IMR-90 (cell line): ENCODE results near the gene NFKB1. TPM values are rescaled to one million over a fixed set of nuclear protein-coding genes. Genes with fewer than 3 reads are reported as not detected.

ENCODE experiments used
- ATAC-seq: fragments of 200-7000 bp; cut with Tn5 transposase; 2 replicates; pipeline ENCODE4 v1.9.1; 2020; ENCODE audit warnings: low read depth, mild to moderate bottlenecking, moderate library complexity
- BruUV-seq: library from RNA; stranded (reverse); fragments of 400-500 nt; replicated peaks from 2 replicates; lab custom pipeline; 2021; lab: Mats Ljungman, UMichigan
- CTCF ChIA-PET: fragments of 300-600 bp; formaldehyde crosslinking; extraction: SDS; loops from one replicate; lab custom pipeline; 2021; ENCODE audit warnings: antibody characterized with exemption; lab: Yijun Ruan, JAX
- POLR2A ChIA-PET: fragments of 300-600 bp; sonication (Branson Sonifier 250); formaldehyde crosslinking; loops from one replicate; lab custom pipeline; 2022; ENCODE audit warnings: antibody characterized with exemption; ENCODE audit not compliant: unreplicated experiment; lab: Charles Lee
- DNase-seq: peaks from one replicate; pipeline ENCODE4 v3.0.0; 2013
- H2AFZ ChIP-seq: replicated peaks from 2 replicates; pipeline ENCODE3; 2013; ENCODE audit warnings: low read length, mild to moderate bottlenecking; ENCODE audit not compliant: poor library complexity
- H2AK5ac ChIP-seq: 2 replicates; pipeline ENCODE4 v1.6.1; 2013; ENCODE audit warnings: low read depth, low read length, inconsistent platforms
- H2AK9ac ChIP-seq: replicated peaks from 2 replicates; pipeline ENCODE3; 2013; ENCODE audit warnings: mild to moderate bottlenecking, low read depth, low read length, moderate library complexity; ENCODE audit not compliant: poor library complexity
- H2BK120ac ChIP-seq: 2 replicates; pipeline ENCODE4 v1.6.1; 2013; ENCODE audit warnings: low read depth, low read length, inconsistent platforms
- H2BK15ac ChIP-seq: 3 replicates; pipeline ENCODE4 v1.6.1; 2013; ENCODE audit warnings: low read depth, low read length, inconsistent platforms
- H2BK20ac ChIP-seq: 2 replicates; pipeline ENCODE4 v1.6.1; 2013; ENCODE audit warnings: low read depth, mild to moderate bottlenecking, inconsistent platforms, low read length, moderate library complexity
- H2BK5ac ChIP-seq: 2 replicates; pipeline ENCODE4 v1.6.1; 2013; ENCODE audit warnings: mild to moderate bottlenecking, low read depth, low read length, inconsistent platforms; ENCODE audit not compliant: poor library complexity, severe bottlenecking
- H3K14ac ChIP-seq: replicated peaks from 2 replicates; pipeline ENCODE4 v1.6.1; 2013; ENCODE audit warnings: low read depth, low read length, inconsistent platforms
- H3K18ac ChIP-seq: 2 replicates; pipeline ENCODE4 v1.6.1; 2013; ENCODE audit warnings: low read depth, low read length, control low read depth
- H3K23ac ChIP-seq: 2 replicates; pipeline ENCODE4 v1.6.1; 2013; ENCODE audit warnings: low read depth, low read length, inconsistent platforms
- H3K27ac ChIP-seq: 2 replicates; pipeline ENCODE4 v1.5.1; 2013; ENCODE audit warnings: mild to moderate bottlenecking, control low read depth, low read length; ENCODE audit not compliant: insufficient read depth
- H3K27me3 ChIP-seq: 2 replicates; pipeline ENCODE4 v1.6.1; 2013; ENCODE audit warnings: low read length; ENCODE audit not compliant: control insufficient read depth, insufficient read depth
- H3K36me3 ChIP-seq: 2 replicates; pipeline ENCODE4 v1.6.1; 2013; ENCODE audit warnings: low read length, mixed read lengths; ENCODE audit not compliant: control insufficient read depth, insufficient read depth
- H3K4ac ChIP-seq: 2 replicates; pipeline ENCODE4 v1.6.1; 2013; ENCODE audit warnings: low read depth, low read length, inconsistent platforms
- H3K4me1 ChIP-seq: 2 replicates; pipeline ENCODE4 v1.6.1; 2013; ENCODE audit warnings: low read length, mixed read lengths; ENCODE audit not compliant: control insufficient read depth, insufficient read depth
- H3K4me2 ChIP-seq: 2 replicates; pipeline ENCODE4 v1.6.1; 2013; ENCODE audit warnings: low read depth, mild to moderate bottlenecking, control low read depth, low read length, moderate library complexity
- H3K4me3 ChIP-seq: 2 replicates; pipeline ENCODE4 v1.5.1; 2013; ENCODE audit warnings: low read depth, mild to moderate bottlenecking, control low read depth, low read length, moderate library complexity; ENCODE audit not compliant: insufficient read depth
- H3K56ac ChIP-seq: 2 replicates; pipeline ENCODE4 v1.6.1; 2013; ENCODE audit warnings: low read length, inconsistent platforms; ENCODE audit not compliant: insufficient read depth; ENCODE audit errors: extremely low read depth
- H3K79me1 ChIP-seq, 2 experiments: 2 replicates each; pipeline ENCODE4 v1.6.1; 2013; ENCODE audit warnings: low read length in 2 of 2, inconsistent platforms in 1 of 2, low read depth in 1 of 2
- H3K9ac ChIP-seq: 2 replicates; pipeline ENCODE4 v1.6.1; 2013; ENCODE audit warnings: low read depth, low read length, control low read depth
- H3K9me1 ChIP-seq: 2 replicates; pipeline ENCODE4 v1.6.1; 2013; ENCODE audit warnings: low read length, inconsistent platforms; ENCODE audit not compliant: insufficient read depth
- H3K9me3 ChIP-seq: 2 replicates; pipeline ENCODE4 v1.6.1; 2013; ENCODE audit warnings: low read length; ENCODE audit not compliant: control insufficient read depth, insufficient read depth
- H4K20me1 ChIP-seq: 2 replicates; pipeline ENCODE4 v1.6.1; 2013; ENCODE audit warnings: low read length, inconsistent platforms; ENCODE audit not compliant: insufficient read depth
- H4K5ac ChIP-seq: 2 replicates; pipeline ENCODE4 v1.6.1; 2013; ENCODE audit warnings: mild to moderate bottlenecking, low read depth, low read length, control low read depth
- H4K8ac ChIP-seq, 2 experiments: 2 replicates each; pipeline ENCODE4 v1.6.1; 2013; ENCODE audit warnings: low read depth in 2 of 2, low read length in 2 of 2, control low read depth in 1 of 2, inconsistent platforms in 1 of 2
- H4K91ac ChIP-seq: 2 replicates; pipeline ENCODE4 v1.6.1; 2013; ENCODE audit warnings: low read depth, low read length, inconsistent platforms; ENCODE audit not compliant: insufficient read depth
- BHLHE40 ChIP-seq: fragments of 150-350 bp; IDR thresholded peaks from 2 replicates; pipeline ENCODE4 v1.6.1; 2016; ENCODE audit warnings: mild to moderate bottlenecking, low read depth, low read length
- CEBPB ChIP-seq: IDR thresholded peaks from 2 replicates; pipeline ENCODE4 v1.6.1; 2012; ENCODE audit warnings: low read depth, low read length, improper control_type of control experiment
- CHD1 ChIP-seq: IDR thresholded peaks from 2 replicates; pipeline ENCODE4 v1.6.1; 2012; ENCODE audit warnings: low read depth, low read length, improper control_type of control experiment
- FOS ChIP-seq: fragments of 150-350 bp; IDR thresholded peaks from 2 replicates; pipeline ENCODE4 v1.6.1; 2016; ENCODE audit warnings: low read depth, low read length
- MAFK ChIP-seq: IDR thresholded peaks from 2 replicates; pipeline ENCODE4 v1.6.1; 2012; ENCODE audit warnings: low read depth, low read length, improper control_type of control experiment
- MAZ ChIP-seq: IDR thresholded peaks from 2 replicates; pipeline ENCODE4 v1.6.1; 2012; ENCODE audit warnings: low read depth, mild to moderate bottlenecking, low read length, improper control_type of control experiment, moderate library complexity, borderline replicate concordance
- MXI1 ChIP-seq: IDR thresholded peaks from 2 replicates; pipeline ENCODE4 v1.6.1; 2012; ENCODE audit warnings: low read depth, mild to moderate bottlenecking, low read length, moderate library complexity, borderline replicate concordance
- NFE2L2 ChIP-seq: fragments of 150-350 bp; IDR thresholded peaks from 2 replicates; pipeline ENCODE4 v1.6.1; 2016; ENCODE audit warnings: low read depth, mild to moderate bottlenecking, low read length
- POLR2A ChIP-seq: IDR thresholded peaks from 2 replicates; pipeline ENCODE4 v1.6.1; 2012; ENCODE audit warnings: mild to moderate bottlenecking, low read depth, low read length
- RAD21 ChIP-seq: IDR thresholded peaks from 2 replicates; pipeline ENCODE4 v1.6.1; 2012; ENCODE audit warnings: low read length, improper control_type of control experiment
- RCOR1 ChIP-seq: IDR thresholded peaks from 2 replicates; pipeline ENCODE4 v1.6.1; 2012; ENCODE audit warnings: mild to moderate bottlenecking, low read length, improper control_type of control experiment; ENCODE audit not compliant: insufficient replicate concordance
- RFX5 ChIP-seq: IDR thresholded peaks from 2 replicates; pipeline ENCODE4 v1.8.0; 2012; ENCODE audit warnings: low read depth, mild to moderate bottlenecking, low read length, moderate library complexity
- SMC3 ChIP-seq: fragments of 150-350 bp; IDR thresholded peaks from 2 replicates; pipeline ENCODE4 v1.6.1; 2016; ENCODE audit warnings: low read depth, mild to moderate bottlenecking, antibody characterized with exemption, low read length, moderate library complexity
- WGBS, 2 experiments: methylation state at CpG; one replicate each; pipeline versions ENCODE4 v1.1.5 to v1.1.7; 2013; ENCODE audit warnings: missing lambda C conversion rate in 2 of 2; ENCODE audit not compliant: insufficient read length in 1 of 2; ENCODE audit errors: extremely low coverage in 2 of 2; 5-methylcytosine and 5-hydroxymethylcytosine counted together
- dilution Hi-C: fragments of 300-500 bp; cut with HindIII; formaldehyde crosslinking; loops from one replicate; pipeline ENCODE4 v1.14.3; 2018; ENCODE audit warnings: low sequenced_read_pairs; ENCODE audit not compliant: unreplicated experiment
- in situ Hi-C: fragments of 300-500 bp; cut with MboI; formaldehyde crosslinking; loops from 3 replicates; pipeline ENCODE4 v1.14.3; 2019; ENCODE audit warnings: low sequenced_read_pairs, inconsistent platforms, mixed read lengths
- intact Hi-C: fragments of 100-400 bp; cut with micrococcal nuclease; formaldehyde crosslinking; loops from 2 replicates; pipeline ENCODE4 v1.10.0; 2022
- polyA plus RNA-seq, 3 experiments: library from polyadenylated mRNA; depleted of rRNA; stranded (reverse); fragments of >200 nt; gene quantifications; 2 replicates each; pipeline ENCODE4 v1.2.3, GENCODE V29; 2012; ENCODE audit warnings: low replicate concordance in 1 of 3
- total RNA-seq: library from RNA; depleted of rRNA; stranded (reverse); fragments of >200 nt; gene quantifications from 2 replicates; pipeline ENCODE4 v1.2.3, GENCODE V29; 2012
- TF ChIP-seq, protein P1 (sequence below): fragments of 150-350 bp; IDR thresholded peaks from 2 replicates; pipeline ENCODE4 v1.6.1; 2017; ENCODE audit warnings: mild to moderate bottlenecking, antibody characterized with exemption, low read length, low read depth
- TF ChIP-seq, protein P2 (sequence below): fragments of 150-350 bp; IDR thresholded peaks from 2 replicates; pipeline ENCODE4 v1.6.1; 2016; ENCODE audit warnings: low read depth, mild to moderate bottlenecking, low read length, moderate library complexity, borderline replicate concordance
- TF ChIP-seq, protein P3 (sequence below): conservative IDR thresholded peaks from 2 replicates; pipeline ENCODE4 v1.5.1; 2012; ENCODE audit warnings: mild to moderate bottlenecking, low read depth, low read length, improper control_type of control experiment

NFKB1 gene
- total and polyA plus RNA-seq, 2 of the 4 experiments (the other 2 are of a cell fraction): 19.8 to 24.6 TPM

DNA sequence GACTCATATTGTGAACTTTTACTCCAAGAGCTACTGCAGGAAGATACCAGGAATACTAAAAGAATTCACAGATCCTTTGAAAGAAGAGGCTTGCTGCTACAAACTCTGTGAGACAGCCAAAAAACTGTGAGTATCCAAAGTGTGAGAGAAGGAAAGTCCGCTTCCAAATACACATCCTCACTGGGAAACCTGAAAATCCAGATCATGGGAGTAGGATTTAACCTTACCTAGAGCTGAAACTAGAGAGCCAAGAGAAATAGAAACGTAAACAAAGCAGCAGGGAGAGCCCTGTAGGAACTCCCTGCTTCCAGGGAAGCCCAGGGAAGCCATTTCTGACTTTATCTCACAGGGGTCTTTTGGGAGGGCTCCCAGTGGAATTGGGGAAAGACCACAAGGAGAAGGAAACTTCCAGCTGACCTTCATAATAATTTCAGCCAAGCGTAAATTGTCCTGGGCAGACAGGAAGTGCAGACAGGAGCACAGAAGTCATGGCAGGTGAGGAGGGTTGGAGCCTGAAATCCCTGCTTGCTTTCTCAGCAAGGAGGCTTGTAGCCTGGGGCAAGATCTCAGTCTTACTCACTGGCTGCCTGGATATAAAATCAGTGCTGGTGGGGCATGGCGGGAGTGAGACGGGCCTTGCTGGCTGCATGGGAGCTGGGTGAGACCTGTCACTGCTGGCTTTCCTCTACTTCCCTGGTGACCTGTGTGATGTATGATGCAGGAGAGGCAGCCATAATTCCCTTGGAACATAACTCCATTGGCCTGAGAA is 26.2 kb upstream of the NFKB1 start:
- no peak overlapping the region for H2BK20ac ChIP-seq
- no peak overlapping the region for H2BK120ac ChIP-seq
- no peak overlapping the region for H3K4me2 ChIP-seq
- H4K8ac ChIP-seq: no peak overlapping the region
- no peak overlapping the region for H3K23ac ChIP-seq
- no peak overlapping the region for H2BK15ac ChIP-seq
- no peak overlapping the region for H3K27ac ChIP-seq
- H2AFZ ChIP-seq: no peak overlapping the region
- no TSS peak for BruUV-seq
- no peaks in the 10 kb centered on the region for H3K79me1 ChIP-seq
- H3K4me1 ChIP-seq: no peaks in the 10 kb centered on the region
- no peak for TF ChIP-seq BHLHE40
- TF ChIP-seq POLR2A: no peak
- TF ChIP-seq, protein P1, sequence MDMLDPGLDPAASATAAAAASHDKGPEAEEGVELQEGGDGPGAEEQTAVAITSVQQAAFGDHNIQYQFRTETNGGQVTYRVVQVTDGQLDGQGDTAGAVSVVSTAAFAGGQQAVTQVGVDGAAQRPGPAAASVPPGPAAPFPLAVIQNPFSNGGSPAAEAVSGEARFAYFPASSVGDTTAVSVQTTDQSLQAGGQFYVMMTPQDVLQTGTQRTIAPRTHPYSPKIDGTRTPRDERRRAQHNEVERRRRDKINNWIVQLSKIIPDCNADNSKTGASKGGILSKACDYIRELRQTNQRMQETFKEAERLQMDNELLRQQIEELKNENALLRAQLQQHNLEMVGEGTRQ: no peak
- TF ChIP-seq SMC3: no peak
- TF ChIP-seq RCOR1: no peak
- no peak for TF ChIP-seq RFX5
- TF ChIP-seq NFE2L2: no peak
- TF ChIP-seq MAFK: no peak
- TF ChIP-seq MXI1: no peak
- no peak for TF ChIP-seq RAD21
- TF ChIP-seq FOS: no peak
- no peak for TF ChIP-seq MAZ
- no peak for TF ChIP-seq CHD1
- TF ChIP-seq CEBPB: no peak
- TF ChIP-seq, protein P2, sequence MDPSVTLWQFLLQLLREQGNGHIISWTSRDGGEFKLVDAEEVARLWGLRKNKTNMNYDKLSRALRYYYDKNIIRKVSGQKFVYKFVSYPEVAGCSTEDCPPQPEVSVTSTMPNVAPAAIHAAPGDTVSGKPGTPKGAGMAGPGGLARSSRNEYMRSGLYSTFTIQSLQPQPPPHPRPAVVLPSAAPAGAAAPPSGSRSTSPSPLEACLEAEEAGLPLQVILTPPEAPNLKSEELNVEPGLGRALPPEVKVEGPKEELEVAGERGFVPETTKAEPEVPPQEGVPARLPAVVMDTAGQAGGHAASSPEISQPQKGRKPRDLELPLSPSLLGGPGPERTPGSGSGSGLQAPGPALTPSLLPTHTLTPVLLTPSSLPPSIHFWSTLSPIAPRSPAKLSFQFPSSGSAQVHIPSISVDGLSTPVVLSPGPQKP: no peak
- TF ChIP-seq, protein P3, sequence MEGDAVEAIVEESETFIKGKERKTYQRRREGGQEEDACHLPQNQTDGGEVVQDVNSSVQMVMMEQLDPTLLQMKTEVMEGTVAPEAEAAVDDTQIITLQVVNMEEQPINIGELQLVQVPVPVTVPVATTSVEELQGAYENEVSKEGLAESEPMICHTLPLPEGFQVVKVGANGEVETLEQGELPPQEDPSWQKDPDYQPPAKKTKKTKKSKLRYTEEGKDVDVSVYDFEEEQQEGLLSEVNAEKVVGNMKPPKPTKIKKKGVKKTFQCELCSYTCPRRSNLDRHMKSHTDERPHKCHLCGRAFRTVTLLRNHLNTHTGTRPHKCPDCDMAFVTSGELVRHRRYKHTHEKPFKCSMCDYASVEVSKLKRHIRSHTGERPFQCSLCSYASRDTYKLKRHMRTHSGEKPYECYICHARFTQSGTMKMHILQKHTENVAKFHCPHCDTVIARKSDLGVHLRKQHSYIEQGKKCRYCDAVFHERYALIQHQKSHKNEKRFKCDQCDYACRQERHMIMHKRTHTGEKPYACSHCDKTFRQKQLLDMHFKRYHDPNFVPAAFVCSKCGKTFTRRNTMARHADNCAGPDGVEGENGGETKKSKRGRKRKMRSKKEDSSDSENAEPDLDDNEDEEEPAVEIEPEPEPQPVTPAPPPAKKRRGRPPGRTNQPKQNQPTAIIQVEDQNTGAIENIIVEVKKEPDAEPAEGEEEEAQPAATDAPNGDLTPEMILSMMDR: no peak
- dilution Hi-C loops: no loop called here
- intact Hi-C loops: no loop called here
- peaks cover 6% of the 10 kb centered on the region for H3K9me3 ChIP-seq
- ATAC-seq: no peak
- H2BK5ac ChIP-seq: no peak overlapping the region
- CTCF ChIA-PET: interaction anchor here (0.8 kb wide), 1 partner anchor 46 kb away, joined by 3 read pairs; no protein-coding TSS in a partner anchor
- no peaks in the 10 kb centered on the region for H3K36me3 ChIP-seq
- WGBS, 2 experiments: no CpG with 5 or more reads among the region's 5 CpGs
- H4K5ac ChIP-seq: no peak overlapping the region
- no peaks in the 10 kb centered on the region for H3K9me1 ChIP-seq
- H4K20me1 ChIP-seq: no peaks in the 10 kb centered on the region
- no peak overlapping the region for H3K56ac ChIP-seq
- H3K4ac ChIP-seq: no peak overlapping the region
- no peak for DNase-seq
- in situ Hi-C loops: no loop called here
- no peak overlapping the region for H2AK5ac ChIP-seq
- POLR2A ChIA-PET: no interaction called here
- H2AK9ac ChIP-seq: no peak overlapping the region
- H4K91ac ChIP-seq: no peak overlapping the region
- no peak overlapping the region for H3K18ac ChIP-seq
- no peak overlapping the region for H3K4me3 ChIP-seq
- H3K9ac ChIP-seq: no peak overlapping the region
- H3K27me3 ChIP-seq: peaks cover 4% of the 10 kb centered on the region; the same call in 1 of the 2 replicates
- H3K14ac ChIP-seq: no peak overlapping the region
